K562 (cell line): ENCODE measurements around the gene KBTBD2. TPM values are rescaled to one million over a fixed set of nuclear protein-coding genes. Genes with fewer than 3 reads are reported as not detected.

Experiments used
- ATF1 ChIP-seq, 2 experiments: fragments of 450-650 bp in 1 of 2; IDR thresholded peaks; 2 replicates each; pipeline ENCODE4 v1.6.1; 2016; ENCODE audit warnings: missing compliant biosample characterization in 1 of 2, missing genetic modification characterization in 1 of 2
- ATF7 ChIP-seq: fragments of 450-650 bp; IDR thresholded peaks from 2 replicates; pipeline ENCODE4 v1.7.1; 2014; ENCODE audit warnings: mild to moderate bottlenecking, moderate library complexity
- HEY1 ChIP-seq: fragments of 250-450 bp; sonication (Bioruptor Pico); IDR thresholded peaks from 2 replicates; pipeline ENCODE4 v1.5.0; 2020; ENCODE audit warnings: mild to moderate bottlenecking, moderate library complexity, borderline replicate concordance
- HMG20A ChIP-seq: fragments of 450-650 bp; formaldehyde crosslinking; conservative IDR thresholded peaks from 2 replicates; pipeline ENCODE4 v1.4.0; 2020; ENCODE audit warnings: mild to moderate bottlenecking, mixed read lengths
- IRF9 ChIP-seq: fragments of 450-650 bp; IDR thresholded peaks from 2 replicates; pipeline ENCODE4 v1.6.1; 2016; ENCODE audit warnings: missing biosample characterization, missing genetic modification characterization
- NELFE ChIP-seq: IDR thresholded peaks from 2 replicates; pipeline ENCODE4 v1.6.1; 2011; ENCODE audit warnings: mild to moderate bottlenecking; ENCODE audit not compliant: insufficient read depth, insufficient read length
- POLR3G ChIP-seq: IDR thresholded peaks from 2 replicates; pipeline ENCODE4 v1.6.1; 2011; ENCODE audit not compliant: insufficient read length, insufficient replicate concordance; ENCODE audit errors: extremely low read depth
- SMARCA5 ChIP-seq: fragments of 450-650 bp; IDR thresholded peaks from 2 replicates; pipeline ENCODE4 v1.6.1; 2016
- SREBF1 ChIP-seq: fragments of 150-350 bp; IDR thresholded peaks from 2 replicates; pipeline ENCODE4 v1.6.1; 2014; ENCODE audit warnings: antibody characterized with exemption, low read depth, low read length, borderline replicate concordance
- SRSF1 ChIP-seq: fragments of 200-400 bp; formaldehyde crosslinking; IDR thresholded peaks from 2 replicates; pipeline ENCODE4 v1.6.1; 2017; ENCODE audit warnings: mild to moderate bottlenecking, low read depth, low read length, moderate library complexity
- STAT5B ChIP-seq: fragments of 250-450 bp; sonication (Bioruptor Pico); IDR thresholded peaks from 2 replicates; pipeline ENCODE4 v1.8.0; 2021; ENCODE audit warnings: mild to moderate bottlenecking, inconsistent platforms
- ZNF224 ChIP-seq: sonication (generic); formaldehyde crosslinking; IDR thresholded peaks from 2 replicates; pipeline ENCODE4 v1.8.0; 2022; ENCODE audit warnings: mild to moderate bottlenecking, missing genetic modification reagents
- ZNF318 ChIP-seq, 2 experiments: fragments of 450-650 bp; IDR thresholded peaks; 2 replicates each; pipeline ENCODE4 v1.6.1; 2016; ENCODE audit warnings: mild to moderate bottlenecking in 2 of 2, borderline replicate concordance in 1 of 2, low read depth in 1 of 2, moderate library complexity in 1 of 2
- polyA plus RNA-seq, 8 experiments: library from polyadenylated mRNA; depleted of rRNA in 4 of 8; stranded (reverse) in 5 of 8; unstranded in 3 of 8; fragments of >200 nt; fragmentation: Nextera tagmentation in 2 of 8; fragmentation: Illumina TruSeq in 1 of 8; extraction: Ambion mirVana in 2 of 8; extraction: Trizol in 1 of 8; gene quantifications; 2 replicates each; pipeline versions ENCODE4 v1.2.1 to v1.2.3, GENCODE V29; 2011 to 2014; ENCODE audit warnings: inconsistent platforms in 1 of 8, missing spikeins in 1 of 8
- total RNA-seq, 7 experiments: library from RNA; depleted of rRNA in 6 of 7; stranded (reverse); fragments of >200 nt in 6 of 7; fragmentation: Illumina TruSeq in 2 of 7; extraction: Trizol in 2 of 7; gene quantifications; 2 replicates each; pipeline versions ENCODE4 v1.2.1 to v1.2.3, GENCODE V29; 2011 to 2021; ENCODE audit warnings: low replicate concordance in 1 of 7
- TF ChIP-seq, protein P1 (sequence below): IDR thresholded peaks from 2 replicates; pipeline ENCODE4 v1.6.1; 2014; ENCODE audit warnings: antibody characterized with exemption

The KBTBD2 gene
- total and polyA plus RNA-seq, 9 of the 15 experiments (the other 6 are each of a cell fraction or from before 2014, with no cell fraction given) = 22.8 to 62.2 (median 30.8) TPM

DNA sequence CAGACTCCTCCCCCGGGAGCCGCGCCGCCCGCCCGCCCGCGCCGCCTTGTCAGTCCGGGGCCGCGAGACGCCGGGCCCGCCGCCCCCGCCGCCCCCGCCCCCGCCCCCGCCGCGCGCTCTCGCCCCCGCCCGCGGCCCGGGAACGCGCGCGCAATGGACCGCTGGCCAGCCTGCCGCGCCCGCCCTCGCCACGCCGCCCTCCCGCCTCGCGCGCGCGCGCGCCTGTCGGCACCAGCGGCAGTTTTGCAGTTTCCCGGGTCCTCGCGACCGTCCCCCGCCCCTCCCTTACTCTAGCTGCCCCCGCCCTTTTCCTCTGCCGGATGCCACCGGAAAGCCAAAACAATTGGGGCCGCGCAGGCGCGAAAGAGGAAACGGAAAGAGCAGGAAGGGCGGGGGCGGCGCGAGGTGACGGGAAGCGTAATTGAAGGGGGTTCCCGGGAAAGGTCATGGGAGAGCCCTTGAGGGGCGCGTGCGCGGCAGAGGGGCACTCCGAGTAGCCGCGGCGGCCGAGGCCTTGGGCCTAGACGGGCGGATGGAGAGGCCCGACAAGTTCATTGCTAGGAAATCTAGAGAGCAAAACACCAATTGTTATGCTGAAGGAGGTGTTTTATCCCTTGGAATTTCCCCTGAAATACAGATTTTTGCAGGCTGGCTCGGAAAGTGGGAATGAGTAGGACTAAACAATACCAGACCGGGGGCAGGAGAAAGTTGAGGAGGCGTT is 400 bp upstream of the KBTBD2 start (continued):
- TF ChIP-seq SRSF1 (no peak), STAT5B (CRISPR knock-in tag) (no peak), POLR3G (no peak), NELFE (no peak), HMG20A (no peak), SREBF1 (no peak), ZNF224 (CRISPR knock-in tag) (no peak), ZNF318 (IDR thresholded peaks at IDR 0.05; ENCODE audit: borderline replicate concordance in 1 of 2, low read depth in 1 of 2) (no peak), IRF9 (tag) (no peak), ATF1 (CRISPR knock-in tag; IDR thresholded peaks at IDR 0.05) (no peak), ATF1 (tag; IDR thresholded peaks at IDR 0.05) (no peak), HEY1 (CRISPR knock-in tag) (no peak), ATF7 (0 out of 2 replicates have a peak, but pooled peaks have one; percentile 17), SMARCA5 (no peak)
- TF ChIP-seq, protein P1, sequence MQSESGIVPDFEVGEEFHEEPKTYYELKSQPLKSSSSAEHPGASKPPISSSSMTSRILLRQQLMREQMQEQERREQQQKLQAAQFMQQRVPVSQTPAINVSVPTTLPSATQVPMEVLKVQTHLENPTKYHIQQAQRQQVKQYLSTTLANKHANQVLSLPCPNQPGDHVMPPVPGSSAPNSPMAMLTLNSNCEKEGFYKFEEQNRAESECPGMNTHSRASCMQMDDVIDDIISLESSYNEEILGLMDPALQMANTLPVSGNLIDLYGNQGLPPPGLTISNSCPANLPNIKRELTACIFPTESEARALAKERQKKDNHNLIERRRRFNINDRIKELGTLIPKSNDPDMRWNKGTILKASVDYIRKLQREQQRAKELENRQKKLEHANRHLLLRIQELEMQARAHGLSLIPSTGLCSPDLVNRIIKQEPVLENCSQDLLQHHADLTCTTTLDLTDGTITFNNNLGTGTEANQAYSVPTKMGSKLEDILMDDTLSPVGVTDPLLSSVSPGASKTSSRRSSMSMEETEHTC = no peak
